NCI-H524 treated with DMSO at 0.1 percent for 48 hours (cell line): Measurements from ENCODE around the gene ASTN1.
A peak's percentile ranks its signal among the peaks of the same experiment; 100 is the strongest.

Experiments used
- DNase-seq: peaks from one replicate; lab custom pipeline; 2025; lab: John Stamatoyannopoulos, UW

The ASTN1 gene

GRCh38 chr1:176926330-176927086 is 238.0 kb downstream of the ASTN1 start:
- peak; percentile 44 for DNase-seq

DNA sequence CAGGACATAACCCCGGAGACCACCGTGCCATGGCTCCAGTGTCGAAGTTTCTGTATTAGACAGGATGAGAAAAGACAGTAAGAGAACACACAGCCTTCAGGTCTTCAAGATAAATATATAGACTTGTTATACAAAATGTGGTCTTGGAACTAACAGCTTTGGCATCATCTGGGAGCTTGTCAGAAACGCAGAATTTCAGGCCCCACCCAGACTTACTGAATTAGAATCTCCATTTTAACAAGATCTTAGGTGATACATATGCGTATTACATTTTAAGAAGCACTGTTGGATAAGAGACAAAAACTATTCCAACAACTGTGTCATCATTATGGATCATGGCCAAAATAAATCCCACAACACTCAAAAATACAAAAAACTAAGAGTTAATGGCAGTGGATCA is 239.3 kb downstream of the ASTN1 start:
- no peak for DNase-seq

DNA sequence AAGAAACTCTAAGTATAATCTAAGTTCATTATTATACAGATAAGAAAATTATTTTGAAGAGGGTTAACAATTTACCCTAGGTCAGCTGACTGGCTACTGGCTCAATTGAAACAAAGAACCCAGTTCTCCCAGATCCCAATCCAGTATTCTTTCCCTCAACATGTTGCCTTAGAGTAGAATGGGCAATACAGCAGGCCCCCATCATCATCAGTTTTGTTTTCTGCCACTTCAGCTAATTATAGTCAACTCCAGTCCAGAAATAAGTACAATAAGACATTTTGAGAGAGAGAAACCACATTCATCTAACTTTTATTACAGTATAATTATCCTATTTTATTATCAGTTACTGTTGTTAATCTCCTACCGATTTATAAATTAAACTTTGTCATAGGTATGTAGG is 241.2 kb downstream of the ASTN1 start:
- DNase-seq, result no peak

DNA sequence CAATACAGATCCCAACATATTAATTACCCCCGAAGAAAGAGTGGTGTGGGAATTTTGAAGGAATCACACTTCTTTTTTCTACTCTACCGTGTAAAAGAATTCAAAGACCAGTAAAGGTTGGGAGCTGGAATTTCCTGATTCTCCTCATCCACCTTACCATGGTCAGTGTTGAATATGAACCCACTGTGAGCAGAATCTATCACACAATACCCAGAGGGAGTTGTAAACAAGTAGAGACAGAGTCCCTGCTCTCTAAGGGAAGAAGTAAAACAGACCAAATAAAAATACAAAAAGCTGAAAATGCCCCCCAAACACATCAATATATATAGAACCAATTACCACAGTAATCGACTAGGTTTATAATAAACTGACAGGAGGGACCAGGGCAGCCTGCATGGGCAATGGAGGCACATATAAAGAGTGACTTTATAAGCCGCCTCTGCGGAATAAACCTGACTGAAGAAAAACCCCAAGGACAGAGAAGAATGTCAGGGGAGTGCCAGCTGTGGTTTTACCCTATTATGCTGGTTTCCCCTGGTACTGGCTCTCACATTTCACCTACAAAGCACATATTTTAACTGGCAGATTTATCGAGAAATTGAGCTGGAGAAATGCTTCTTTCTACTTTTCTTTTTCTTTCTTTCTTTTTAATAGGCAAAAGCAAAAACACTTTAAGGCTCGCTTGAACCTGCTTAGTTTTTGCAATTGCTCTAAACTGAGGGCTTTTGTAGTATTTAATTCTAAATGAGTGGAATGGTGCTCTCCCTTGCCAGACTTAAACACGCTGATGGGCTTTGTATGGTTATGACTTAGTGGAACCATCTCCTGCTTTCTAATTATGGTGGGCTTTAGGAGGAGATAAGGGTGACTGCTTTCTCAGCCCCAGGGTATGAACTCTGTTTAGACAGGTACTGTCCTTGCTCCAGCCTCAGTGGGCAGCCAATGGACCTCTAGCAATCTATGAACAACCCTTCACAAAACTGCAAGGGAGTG is 244.8 kb downstream of the ASTN1 start:
- no peak for DNase-seq

DNA sequence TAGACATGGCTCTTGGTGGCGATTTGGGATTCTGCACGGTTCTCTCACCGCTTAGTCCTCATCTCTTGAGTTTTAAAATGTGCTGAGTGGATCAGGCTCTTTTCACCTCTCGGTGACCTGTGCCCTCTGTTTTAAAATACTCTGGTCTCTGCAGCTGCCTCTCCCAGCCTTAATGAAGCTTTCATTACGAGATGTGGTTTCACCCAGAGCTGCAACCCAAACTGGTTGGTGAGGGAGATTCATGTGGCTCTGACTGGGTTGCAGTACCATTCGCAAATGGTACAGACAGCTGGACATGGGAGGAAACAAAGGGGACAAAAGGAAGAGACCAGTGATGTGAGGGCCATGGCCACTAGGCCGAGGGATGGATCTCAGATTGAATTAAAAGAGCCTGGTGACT is 258.9 kb downstream of the ASTN1 start:
- no peak for DNase-seq

GRCh38 chr1:176904057-176904751 is 260.3 kb downstream of the ASTN1 start:
- peak; percentile 8 for DNase-seq

DNA sequence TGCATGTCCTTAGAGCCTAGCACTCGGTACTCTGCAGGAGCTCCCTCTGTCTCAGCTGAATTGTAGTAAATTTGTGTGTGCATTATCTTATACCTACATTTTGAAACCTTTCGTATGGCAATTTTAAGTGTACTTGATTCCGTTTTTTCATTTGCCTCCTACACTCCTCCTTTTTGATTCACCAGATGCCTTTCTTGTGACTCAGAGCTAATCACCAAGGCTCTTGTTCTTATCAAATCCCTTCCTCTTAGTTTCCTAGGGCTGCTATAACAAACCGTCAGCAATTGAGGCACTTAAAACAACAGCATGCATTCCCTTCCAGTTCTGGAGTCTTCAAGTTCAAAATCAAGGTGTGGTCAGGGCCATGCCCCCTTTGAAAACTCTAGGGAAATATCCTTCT is 261.0 kb downstream of the ASTN1 start:
- no peak for DNase-seq

GRCh38 chr1:176899321-176899720 is 265.2 kb downstream of the ASTN1 start:
- DNase-seq, result no peak

DNA sequence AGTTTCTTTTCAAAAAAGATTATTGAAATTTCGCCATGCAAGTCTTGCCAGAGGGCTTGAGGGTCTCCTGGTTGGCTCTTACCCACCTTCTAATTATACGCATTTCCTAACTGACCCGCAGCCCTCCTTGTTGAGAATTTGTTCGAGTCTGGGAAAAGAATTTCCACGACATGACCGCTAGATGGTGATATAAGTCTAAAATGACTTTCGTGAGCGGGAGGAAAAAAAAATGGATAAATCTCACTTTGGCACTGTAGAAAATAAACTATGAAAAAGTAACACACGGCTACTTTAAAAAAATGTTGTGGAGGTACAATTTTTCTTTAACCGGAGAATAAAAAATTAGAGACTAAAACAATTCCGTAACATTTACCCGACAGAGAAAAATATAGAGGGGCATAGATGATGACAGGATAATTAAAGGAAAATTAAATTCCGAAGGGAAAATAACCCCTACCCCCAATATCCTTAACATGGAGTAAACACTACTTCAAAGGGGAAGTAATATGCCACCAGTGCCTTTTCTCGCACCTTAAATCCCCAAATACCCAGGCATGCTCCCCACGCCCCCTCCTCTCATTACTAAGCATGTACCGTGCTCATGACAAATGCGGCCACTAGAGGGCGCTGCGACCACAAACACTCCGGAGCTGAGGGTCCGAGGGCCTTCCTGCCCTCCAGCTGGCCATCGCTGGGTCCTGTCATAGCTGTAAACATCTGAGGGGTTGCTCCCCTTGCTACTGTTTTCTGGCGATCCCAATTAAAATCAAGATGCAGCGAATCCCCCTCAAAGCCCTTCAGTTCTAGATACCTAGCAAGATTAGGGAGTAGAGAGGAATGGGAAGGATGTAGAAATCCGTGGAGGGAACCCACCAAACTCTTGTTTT is 266.9 kb downstream of the ASTN1 start:
- DNase-seq, result peak; percentile 26

DNA sequence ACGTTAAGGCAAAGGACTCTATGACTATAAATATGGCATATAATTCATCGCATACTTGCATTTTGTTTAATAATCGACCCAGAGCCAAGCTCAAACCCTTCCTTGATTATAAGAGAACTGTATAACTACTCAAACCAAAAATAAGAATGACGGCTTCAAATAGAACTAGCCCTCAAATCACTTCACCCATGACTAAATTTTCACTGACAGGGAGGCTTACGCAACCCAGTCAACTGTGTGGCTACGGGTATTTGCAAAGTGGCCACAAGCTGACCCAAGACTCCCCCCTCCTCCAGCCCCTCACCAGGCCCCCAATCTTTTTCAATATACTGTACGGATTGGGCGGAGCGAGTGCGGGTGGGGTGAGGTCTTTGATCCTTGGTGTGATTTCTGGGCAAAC is 268.3 kb downstream of the ASTN1 start:
- no peak for DNase-seq

- no peak for DNase-seq
Observed at GRCh38 chr1:176894450-176894849, 270.1 kb downstream of the ASTN1 start.

GRCh38 chr1:176893625-176894352 is 270.7 kb downstream of the ASTN1 start:
- no peak for DNase-seq

GRCh38 chr1:176888471-176889032 is 276.0 kb downstream of the ASTN1 start:
- no peak for DNase-seq

DNA sequence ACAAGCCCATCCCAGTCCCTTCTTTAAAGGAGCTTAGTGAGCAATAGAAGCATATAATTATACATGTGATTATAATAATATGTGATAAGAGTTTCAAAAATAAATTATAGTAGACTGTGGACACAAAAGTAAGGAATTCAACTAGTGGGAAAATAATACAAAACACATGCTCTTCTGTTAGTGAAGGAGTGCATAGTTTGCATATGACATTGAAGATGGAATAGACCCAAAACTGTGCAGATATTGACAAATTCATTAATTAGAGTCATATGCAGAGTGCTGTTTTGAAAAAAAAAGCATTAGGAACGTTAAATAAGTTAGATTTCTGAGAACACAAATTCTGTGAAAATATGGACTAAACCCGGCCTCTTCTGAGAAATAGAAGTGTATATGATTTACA is 278.8 kb downstream of the ASTN1 start:
- DNase-seq, result no peak

GRCh38 chr1:176885341-176885740 is 279.2 kb downstream of the ASTN1 start:
- DNase-seq, result no peak

DNA sequence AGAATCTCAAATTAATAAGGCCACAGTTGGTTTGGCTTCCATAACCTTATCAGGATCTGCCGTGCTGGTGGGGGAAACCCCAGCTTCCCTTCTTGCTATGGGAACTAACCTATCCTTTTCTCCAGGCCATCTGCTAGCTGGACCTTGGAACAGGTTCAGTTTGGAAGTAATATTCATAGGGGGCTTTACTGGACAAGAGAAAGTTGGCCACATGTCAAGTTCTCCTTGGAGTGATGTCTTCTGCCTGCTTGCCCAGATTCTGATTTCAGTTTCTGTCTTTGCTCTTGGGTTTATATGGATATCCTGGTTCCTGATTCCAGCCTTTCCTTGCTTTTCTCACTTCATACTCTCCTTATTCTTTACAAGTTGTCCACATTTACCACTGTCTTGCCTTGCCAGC is 279.6 kb downstream of the ASTN1 start:
- no peak for DNase-seq

DNA sequence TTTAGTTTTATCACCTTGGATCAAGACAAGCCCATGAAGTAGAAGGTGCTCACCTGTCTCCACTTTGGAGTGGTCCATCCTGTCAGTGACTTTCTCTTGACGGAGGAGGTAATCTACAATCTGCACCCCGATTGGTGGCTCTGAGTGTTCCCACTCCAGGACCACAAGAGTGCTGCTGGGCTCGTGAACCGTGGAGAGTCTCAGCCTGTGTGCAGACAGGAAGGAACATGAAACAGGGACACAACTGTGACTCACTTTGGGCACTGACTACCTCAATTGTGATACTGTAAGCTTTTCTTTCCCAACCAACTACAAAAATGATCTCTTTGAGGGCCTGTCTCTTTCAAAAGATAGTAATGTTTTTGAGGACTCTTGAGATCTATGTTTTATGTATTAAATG is 280.2 kb downstream of the ASTN1 start:
- no peak for DNase-seq

GRCh38 chr1:176880955-176881595 is 283.4 kb downstream of the ASTN1 start:
- DNase-seq, result no peak

- no peak for DNase-seq
Observed at GRCh38 chr1:176879784-176880620, 284.5 kb downstream of the ASTN1 start.
